Loucy (cell line): Measurements from ENCODE around the gene DACH1.

ENCODE experiments used
- H2AFZ ChIP-seq: fragments of 200-600 bp; sonication (generic); 2 replicates; pipeline ENCODE4 v1.6.0; 2016; ENCODE audit warnings: antibody characterized with exemption, mild to moderate bottlenecking, low read length, moderate library complexity
- H3F3A ChIP-seq: fragments of 200-600 bp; 2 replicates; pipeline ENCODE4 v1.6.0; 2016; ENCODE audit warnings: antibody characterized with exemption, low read depth, mild to moderate bottlenecking
- H3K27me3 ChIP-seq: fragments of 200-600 bp; sonication (generic); 2 replicates; pipeline ENCODE4 v1.6.1; 2014; ENCODE audit warnings: low read length, mild to moderate bottlenecking; ENCODE audit not compliant: insufficient read depth, poor library complexity, severe bottlenecking
- H3K36me3 ChIP-seq: fragments of 200-600 bp; sonication (generic); 2 replicates; pipeline ENCODE4 v1.6.1; 2016; ENCODE audit warnings: low read length; ENCODE audit not compliant: insufficient read depth
- H3K4me1 ChIP-seq: fragments of 200-600 bp; sonication (generic); 2 replicates; pipeline ENCODE4 v1.5.1; 2014; ENCODE audit warnings: low read length, mild to moderate bottlenecking; ENCODE audit not compliant: insufficient read depth, poor library complexity, severe bottlenecking
- H3K4me2 ChIP-seq: fragments of 200-600 bp; sonication (generic); 2 replicates; pipeline ENCODE4 v1.6.0; 2014; ENCODE audit warnings: antibody characterized with exemption, low read length, low read depth, mild to moderate bottlenecking; ENCODE audit not compliant: poor library complexity, severe bottlenecking
- H3K4me3 ChIP-seq: fragments of 200-600 bp; sonication (generic); 2 replicates; pipeline ENCODE4 v1.5.1; 2014; ENCODE audit warnings: low read length, mild to moderate bottlenecking, mixed read lengths; ENCODE audit not compliant: poor library complexity, severe bottlenecking
- H3K79me2 ChIP-seq: fragments of 200-600 bp; sonication (generic); 2 replicates; pipeline ENCODE4 v1.6.1; 2014; ENCODE audit warnings: low read length; ENCODE audit not compliant: insufficient read depth
- H3K9ac ChIP-seq: fragments of 200-600 bp; sonication (generic); 2 replicates; pipeline ENCODE4 v1.6.0; 2014; ENCODE audit warnings: mild to moderate bottlenecking, low read depth, low read length, moderate library complexity; ENCODE audit not compliant: poor library complexity, severe bottlenecking
- H3K9me2 ChIP-seq: fragments of 200-600 bp; sonication (generic); replicated peaks from 2 replicates; pipeline ENCODE4 v1.6.1; 2016; ENCODE audit warnings: low read depth, low read length, mixed read lengths
- H3K9me3 ChIP-seq: fragments of 200-600 bp; sonication (generic); 2 replicates; pipeline ENCODE4 v1.6.1; 2014; ENCODE audit warnings: mild to moderate bottlenecking, antibody characterized with exemption, low read length, low read depth; ENCODE audit not compliant: insufficient read depth
- H4K20me1 ChIP-seq: fragments of 200-600 bp; sonication (generic); 2 replicates; pipeline ENCODE4 v1.6.0; 2014; ENCODE audit warnings: antibody characterized with exemption, low read length, mild to moderate bottlenecking; ENCODE audit not compliant: insufficient read depth, poor library complexity, severe bottlenecking
- EZH2phosphoT487 ChIP-seq: fragments of 200-600 bp; IDR thresholded peaks from 2 replicates; pipeline ENCODE4 v1.6.1; 2018; ENCODE audit warnings: antibody characterized with exemption, mild to moderate bottlenecking, moderate library complexity, borderline replicate concordance
- TF ChIP-seq, protein P1 (sequence below): fragments of 200-600 bp; sonication (generic); conservative IDR thresholded peaks from 2 replicates; pipeline ENCODE4 v1.5.1; 2014; ENCODE audit warnings: mild to moderate bottlenecking, antibody characterized with exemption, low read length

The DACH1 gene

DNA sequence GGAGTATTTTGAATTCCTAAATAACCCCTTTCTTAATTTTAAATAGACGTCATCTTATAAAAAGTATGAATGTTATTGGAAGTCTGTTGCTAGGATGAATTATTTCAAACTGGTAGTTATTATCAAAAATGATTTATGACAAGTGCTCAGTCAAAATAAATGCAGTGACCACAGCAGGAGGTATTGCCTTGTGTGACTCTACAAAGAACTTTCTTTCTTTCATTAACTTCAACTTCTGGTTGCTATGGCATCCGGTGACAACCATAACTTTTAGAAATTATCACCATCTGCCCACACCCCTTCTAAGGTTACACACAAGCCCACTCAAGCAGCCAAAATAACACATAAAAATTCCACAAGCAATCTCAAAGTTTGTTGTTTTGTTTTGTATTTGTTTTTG is 189.9 kb downstream of the DACH1 start:
- no peak overlapping the region for H3K4me3 ChIP-seq
- no peaks in the 10 kb centered on the region for H3K79me2 ChIP-seq
- H3K36me3 ChIP-seq, result no peaks in the 10 kb centered on the region
- no peak overlapping the region for H2AFZ ChIP-seq
- no peaks in the 10 kb centered on the region for H3K9me3 ChIP-seq
- no peaks in the 10 kb centered on the region for H3K9me2 ChIP-seq
- no peaks in the 10 kb centered on the region for H4K20me1 ChIP-seq
- H3K4me1 ChIP-seq, result peaks cover 13% of the 10 kb centered on the region
- H3K27me3 ChIP-seq, result no peaks in the 10 kb centered on the region
- no peaks in the 10 kb centered on the region for H3F3A ChIP-seq
- H3K4me2 ChIP-seq, result no peak overlapping the region
- TF ChIP-seq EZH2phosphoT487, result no peak
- TF ChIP-seq, protein P1, sequence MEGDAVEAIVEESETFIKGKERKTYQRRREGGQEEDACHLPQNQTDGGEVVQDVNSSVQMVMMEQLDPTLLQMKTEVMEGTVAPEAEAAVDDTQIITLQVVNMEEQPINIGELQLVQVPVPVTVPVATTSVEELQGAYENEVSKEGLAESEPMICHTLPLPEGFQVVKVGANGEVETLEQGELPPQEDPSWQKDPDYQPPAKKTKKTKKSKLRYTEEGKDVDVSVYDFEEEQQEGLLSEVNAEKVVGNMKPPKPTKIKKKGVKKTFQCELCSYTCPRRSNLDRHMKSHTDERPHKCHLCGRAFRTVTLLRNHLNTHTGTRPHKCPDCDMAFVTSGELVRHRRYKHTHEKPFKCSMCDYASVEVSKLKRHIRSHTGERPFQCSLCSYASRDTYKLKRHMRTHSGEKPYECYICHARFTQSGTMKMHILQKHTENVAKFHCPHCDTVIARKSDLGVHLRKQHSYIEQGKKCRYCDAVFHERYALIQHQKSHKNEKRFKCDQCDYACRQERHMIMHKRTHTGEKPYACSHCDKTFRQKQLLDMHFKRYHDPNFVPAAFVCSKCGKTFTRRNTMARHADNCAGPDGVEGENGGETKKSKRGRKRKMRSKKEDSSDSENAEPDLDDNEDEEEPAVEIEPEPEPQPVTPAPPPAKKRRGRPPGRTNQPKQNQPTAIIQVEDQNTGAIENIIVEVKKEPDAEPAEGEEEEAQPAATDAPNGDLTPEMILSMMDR, result no peak
- H3K9ac ChIP-seq, result no peak overlapping the region

DNA sequence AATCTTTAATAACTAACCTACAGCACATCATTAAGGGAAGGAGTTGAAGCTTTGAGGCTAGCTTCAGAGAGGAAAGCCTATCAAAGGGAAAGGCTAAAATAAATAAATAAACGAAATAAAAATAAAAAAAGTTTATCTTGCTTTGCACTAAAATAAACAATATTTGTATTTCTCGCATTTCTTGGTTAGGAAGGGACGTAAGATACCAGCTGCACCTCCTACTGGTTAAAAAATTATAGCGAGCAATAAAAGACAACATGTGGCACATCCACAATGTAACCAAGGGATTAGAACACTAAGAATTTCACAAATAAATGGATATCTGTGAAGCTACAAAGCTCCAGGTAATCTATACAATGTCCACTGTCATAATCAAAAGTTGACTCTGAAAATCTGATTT is 194.5 kb downstream of the DACH1 start:
- no peaks in the 10 kb centered on the region for H3K79me2 ChIP-seq
- H4K20me1 ChIP-seq, result no peaks in the 10 kb centered on the region

DNA sequence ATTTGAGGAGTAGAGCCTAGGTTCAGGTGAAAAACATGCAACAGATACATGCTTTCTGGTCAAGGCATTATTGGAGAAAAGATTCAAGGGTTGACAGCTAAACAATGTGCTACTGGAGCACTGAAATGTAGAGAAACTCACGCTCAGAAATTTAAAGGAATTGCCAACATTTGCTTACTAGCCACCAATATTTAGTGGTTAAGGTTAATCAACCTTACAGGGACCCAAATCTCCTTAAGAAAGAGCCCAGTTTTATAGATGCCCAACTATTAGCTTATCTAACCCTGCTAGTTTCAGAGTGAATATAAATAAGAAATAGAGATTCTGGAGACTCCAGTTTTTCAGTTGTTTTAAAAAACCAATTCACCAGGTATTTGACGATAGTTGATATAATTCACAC is 203.6 kb downstream of the DACH1 start:
- H3K79me2 ChIP-seq, result no peaks in the 10 kb centered on the region
- peaks cover 13% of the 10 kb centered on the region for H3K4me1 ChIP-seq
- no peaks in the 10 kb centered on the region for H3K9me2 ChIP-seq
- no peak for TF ChIP-seq EZH2phosphoT487
- TF ChIP-seq, protein P1, result no peak
- H4K20me1 ChIP-seq, result no peaks in the 10 kb centered on the region
- no peak overlapping the region for H3K9ac ChIP-seq
- H3F3A ChIP-seq, result no peaks in the 10 kb centered on the region
- H2AFZ ChIP-seq, result no peak overlapping the region
- no peaks in the 10 kb centered on the region for H3K36me3 ChIP-seq
- H3K4me2 ChIP-seq, result no peak overlapping the region
- no peak overlapping the region for H3K4me3 ChIP-seq
- no peaks in the 10 kb centered on the region for H3K9me3 ChIP-seq
- H3K27me3 ChIP-seq, result no peaks in the 10 kb centered on the region

More for the DNA sequence above, 194.5 kb downstream of the DACH1 start:
- Histone ChIP-seq H3K36me3 (no peaks in the 10 kb centered on the region), H3K4me2 (no peak overlapping the region), H3K9ac (no peak overlapping the region), H3K9me3 (no peaks in the 10 kb centered on the region), H2AFZ (no peak overlapping the region), H3F3A (no peaks in the 10 kb centered on the region), H3K9me2 (no peaks in the 10 kb centered on the region), H3K4me3 (no peak overlapping the region), H3K4me1 (peaks cover 13% of the 10 kb centered on the region), H3K27me3 (no peaks in the 10 kb centered on the region)
- no peak for TF ChIP-seq EZH2phosphoT487
- TF ChIP-seq, protein P1, result peak; percentile 55
